ENCODE results near the gene USP15. TPM values are rescaled to one million over a fixed set of nuclear protein-coding genes. Genes with fewer than 3 reads are reported as not detected.

The USP15 gene
- total and polyA plus RNA-seq, 2 donors (not counting 1 experiment from before 2014, with no cell fraction given): 116 to 182 TPM

GRCh38 chr12:62269464-62270228, 9.4 kb downstream of the USP15 start:
- ChIA-PET CTCF (no interaction called here), POLR2A (no interaction called here)
- DNase-seq: no peak

More at GRCh38 chr12:62269464-62270228, 9.4 kb downstream of the USP15 start:
- Histone ChIP-seq H3K79me2 (ENCODE audit: control insufficient read depth, insufficient read depth, low read length) (peaks cover 100% of the 10 kb centered on the region), H4K20me1 (ENCODE audit: control insufficient read depth, insufficient read depth, low read length, poor library complexity, severe bottlenecking) (peaks cover 71% of the 10 kb centered on the region), H3K27me3 (replicated peaks in 1 of 4; ENCODE audit: control extremely low read depth in 1 of 4, control insufficient read depth in 3 of 4, insufficient read depth in 4 of 4, low read length in 3 of 4) (no peaks in the 10 kb centered on the region), H3K4me1 (ENCODE audit: control insufficient read depth in 2 of 2, insufficient read depth in 2 of 2, low read length in 2 of 2) (peaks cover 33 to 82% of the 10 kb centered on the region in 2 donors), H3K9me3 (ENCODE audit: control extremely low read depth in 1 of 3, control insufficient read depth in 2 of 3, insufficient read depth in 1 of 3, low read length in 2 of 3) (no peaks in the 10 kb centered on the region), H3K27ac (ENCODE audit: low read length in 2 of 2) (no peak overlapping the region), H3K9ac (ENCODE audit: low read length) (no peak overlapping the region), H3K36me3 (replicated peaks in 1 of 2; ENCODE audit: control extremely low read depth in 1 of 2, control insufficient read depth in 1 of 2, extremely low read depth in 1 of 2, insufficient read depth in 2 of 2, low read length in 1 of 2) (no peaks in the 10 kb centered on the region), H3K4me2 (replicated peaks; ENCODE audit: low read depth, low read length, poor library complexity, severe bottlenecking) (no peak overlapping the region), H3K4me3 (ENCODE audit: control extremely low read depth in 1 of 5, extremely low read depth in 1 of 5, insufficient read depth in 1 of 5, low read depth in 2 of 5, low read length in 4 of 5) (no peak overlapping the region), H2AFZ (ENCODE audit: insufficient read depth, low read depth, low read length, poor library complexity, severe bottlenecking) (no peak overlapping the region)
- intact Hi-C loops (cut with micrococcal nuclease): loop anchor here (10.0 kb wide), 1 partner anchor 85 kb away; no protein-coding TSS in a partner anchor
- Mint-ChIP-seq H3K4me1 (peaks cover 79% of the 10 kb centered on the region), H3K4me3 (no peak overlapping the region), H3K9me3 (ENCODE audit: insufficient read depth) (no peaks in the 10 kb centered on the region), H3K27ac (no peak overlapping the region), H3K27me3 (no peaks in the 10 kb centered on the region)
- no peak for ATAC-seq (ENCODE audit: low read depth)
- TF ChIP-seq EZH2 (IDR thresholded peaks at IDR 0.05; ENCODE audit: borderline replicate concordance, insufficient read depth, low read depth, low read length, poor library complexity, severe bottlenecking) (no peak), CTCF (IDR thresholded peaks at IDR 0.05) (no peak)
- WGBS (ENCODE audit: insufficient coverage): no CpG with 5 or more reads among the region's 3 CpGs
